HTR-8/SVneo (cell line): ENCODE results near the gene LRP2.
"Not testable (repeated sequence)": the region's sequence is repeated elsewhere in the genome, so short reads cannot be mapped to it uniquely, and the experiment has no call there.

Source experiments
- DNase-seq: peaks from one replicate; pipeline ENCODE4 v3.0.0; 2011; ENCODE audit warnings: low spot score, mixed read lengths; ENCODE audit not compliant: insufficient read length
- FAIRE-seq: peaks from 2 replicates; lab custom pipeline; 2011; peaks lifted over from hg19 to GRCh38; lab: Jason Lieb, UNC

LRP2 gene

DNA sequence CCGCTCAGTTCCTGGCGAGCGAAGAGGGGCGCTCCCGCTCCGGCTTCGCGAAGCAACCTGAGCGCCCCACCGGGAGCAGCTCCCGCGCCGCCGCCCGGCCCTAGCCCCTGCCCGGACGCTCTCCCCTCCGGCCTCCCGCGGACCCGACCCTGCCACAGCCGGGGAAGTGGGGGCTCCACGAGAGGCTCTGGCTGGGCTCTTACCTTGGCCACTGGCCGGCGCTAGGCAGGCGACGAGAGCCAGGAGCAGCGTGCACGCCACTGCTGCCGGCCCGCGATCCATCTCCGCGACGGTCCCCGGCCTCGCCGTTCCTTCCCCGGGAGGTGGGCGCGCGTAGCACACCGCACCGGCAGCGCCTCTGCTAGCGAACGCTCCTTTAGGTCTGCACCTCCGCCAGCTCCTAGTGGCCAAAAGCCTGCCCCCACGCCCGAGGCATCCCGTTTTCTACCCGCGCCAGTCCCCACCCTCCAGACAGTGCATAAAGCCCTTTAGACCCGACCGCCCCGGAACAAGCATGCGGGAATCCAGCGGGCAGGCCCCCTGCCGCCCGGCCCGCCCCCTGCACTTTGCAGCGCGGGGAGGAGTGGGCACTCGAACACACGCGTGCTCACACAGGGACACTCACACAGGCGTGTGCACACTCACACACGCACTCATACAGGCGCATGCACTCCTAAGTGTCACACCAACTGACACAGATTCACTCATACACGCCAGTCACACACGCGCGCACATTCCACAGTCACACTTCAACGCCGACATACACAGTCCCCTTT lies at the start of gene LRP2:
TSS of gene LRP2 (minus strand) at position 417 of the 776 bp plus-strand sequence. CDS start at position 282, 135 bp downstream.
- FAIRE-seq (peak; percentile 54), DNase-seq (no peak)

GRCh38 chr2:169406891-169407290 lies 44.6 kb upstream of the LRP2 start:
- FAIRE-seq, result no peak
- no peak for DNase-seq

DNA sequence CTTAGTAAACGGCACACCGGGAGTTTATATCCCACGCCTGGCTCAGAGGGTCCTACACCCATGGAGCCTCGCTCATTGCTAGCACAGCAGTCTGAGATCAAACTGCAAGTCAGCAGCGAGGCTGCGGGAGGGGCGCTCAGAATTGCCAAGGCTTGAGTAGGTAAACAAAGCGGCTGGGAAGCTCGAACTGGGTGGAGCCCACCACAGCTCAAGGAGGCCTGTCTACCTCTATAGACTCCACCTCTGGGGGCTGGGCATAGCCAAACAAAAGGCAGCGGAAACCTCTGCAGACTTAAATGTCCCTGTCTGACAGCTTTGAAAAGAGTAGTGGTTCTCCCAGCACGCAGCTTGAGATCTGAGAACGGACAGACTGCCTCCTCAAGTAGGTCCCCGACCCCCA lies 37.2 kb upstream of the LRP2 start:
- not testable (repeated sequence) for FAIRE-seq, DNase-seq

DNA sequence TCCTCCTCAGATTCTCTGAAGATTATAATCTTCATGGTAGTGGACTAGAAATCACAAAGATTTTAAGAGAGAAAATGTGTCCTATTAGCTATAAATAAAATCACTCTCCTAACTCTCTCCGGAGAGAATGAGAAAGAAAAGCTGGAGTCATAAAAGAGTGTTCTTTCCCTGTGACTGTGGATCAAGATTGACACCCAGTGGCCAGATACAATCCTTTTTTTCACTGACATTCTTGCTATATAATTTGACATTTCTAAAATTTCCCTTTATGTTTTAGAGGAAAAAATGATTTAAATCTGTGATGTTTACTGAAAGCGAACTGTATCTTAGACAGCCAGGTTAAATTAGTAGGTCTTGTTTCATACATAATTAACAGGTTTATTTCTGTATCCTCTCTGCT lies 35.4 kb upstream of the LRP2 start:
- no peak for FAIRE-seq
- DNase-seq, result peak; percentile 22

- FAIRE-seq (no peak), DNase-seq (no peak)
Measured at GRCh38 chr2:169395821-169396374, 33.6 kb upstream of the LRP2 start.

- FAIRE-seq (no peak), DNase-seq (no peak)
Measured at GRCh38 chr2:169393068-169393590, 30.8 kb upstream of the LRP2 start.

DNA sequence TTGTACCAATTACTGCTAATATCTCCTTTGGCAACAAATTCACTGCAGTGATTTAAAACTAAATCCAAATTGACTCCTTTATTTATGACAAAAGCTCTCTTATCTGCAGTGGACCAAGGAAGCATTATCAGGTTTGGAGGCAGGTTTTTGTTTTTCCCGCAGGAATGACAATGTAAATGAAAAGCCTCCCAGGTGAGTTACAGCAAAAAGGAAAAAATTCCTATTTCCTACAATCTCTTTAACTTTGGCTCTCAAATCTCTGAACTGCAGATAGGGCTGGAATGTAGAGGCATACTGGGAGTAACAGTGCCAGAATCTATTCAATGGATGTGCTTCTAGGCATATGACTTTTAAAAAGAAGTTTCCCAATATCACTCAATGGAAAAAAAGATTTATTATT lies 28.9 kb upstream of the LRP2 start:
- DNase-seq, result no peak
- no peak for FAIRE-seq

GRCh38 chr2:169388161-169388560 lies 25.8 kb upstream of the LRP2 start:
- no peak for FAIRE-seq

GRCh38 chr2:169386722-169387121 lies 24.4 kb upstream of the LRP2 start:
- FAIRE-seq (no peak), DNase-seq (no peak)

More at GRCh38 chr2:169388161-169388560, 25.8 kb upstream of the LRP2 start:
- DNase-seq, result no peak

DNA sequence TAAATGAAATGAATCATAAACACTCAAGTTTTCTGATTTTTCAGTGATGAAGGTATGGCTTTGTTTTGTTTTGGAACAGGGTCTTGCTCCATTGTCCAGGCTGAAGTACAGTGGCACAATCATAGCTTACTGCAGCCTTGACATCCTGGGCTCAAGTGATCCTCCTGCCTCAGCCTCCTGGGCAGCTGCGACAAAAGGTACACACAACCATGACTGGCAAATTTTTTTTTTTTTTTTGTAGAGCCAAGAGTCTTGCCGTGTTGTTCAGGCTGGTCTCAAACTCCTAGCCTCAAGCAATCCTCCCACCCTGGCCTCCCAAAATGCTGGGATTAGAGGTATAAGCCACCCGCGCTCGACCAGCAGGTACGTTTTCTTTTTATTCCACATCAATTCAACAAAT lies 22.5 kb upstream of the LRP2 start:
- DNase-seq, result no peak
- no peak for FAIRE-seq

DNA sequence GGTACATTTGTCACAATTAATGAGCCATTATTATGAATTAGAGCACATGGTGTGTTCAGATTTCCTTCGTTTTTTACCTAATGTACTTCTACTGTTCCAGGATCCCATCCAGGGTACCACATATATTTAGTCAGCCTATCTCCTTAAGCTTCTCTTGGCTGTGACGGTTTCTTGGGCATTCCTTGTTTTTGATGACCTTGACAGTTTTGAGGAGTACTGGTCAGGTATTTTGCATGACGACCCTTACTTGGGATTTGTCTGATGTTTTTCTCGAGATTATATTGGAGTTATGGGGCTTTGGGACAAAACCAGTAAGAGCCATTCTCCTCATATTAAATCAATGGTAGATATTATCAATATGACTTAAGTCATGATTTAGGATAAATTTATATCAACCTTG lies 10.2 kb upstream of the LRP2 start:
- no peak for DNase-seq
- no peak for FAIRE-seq

DNA sequence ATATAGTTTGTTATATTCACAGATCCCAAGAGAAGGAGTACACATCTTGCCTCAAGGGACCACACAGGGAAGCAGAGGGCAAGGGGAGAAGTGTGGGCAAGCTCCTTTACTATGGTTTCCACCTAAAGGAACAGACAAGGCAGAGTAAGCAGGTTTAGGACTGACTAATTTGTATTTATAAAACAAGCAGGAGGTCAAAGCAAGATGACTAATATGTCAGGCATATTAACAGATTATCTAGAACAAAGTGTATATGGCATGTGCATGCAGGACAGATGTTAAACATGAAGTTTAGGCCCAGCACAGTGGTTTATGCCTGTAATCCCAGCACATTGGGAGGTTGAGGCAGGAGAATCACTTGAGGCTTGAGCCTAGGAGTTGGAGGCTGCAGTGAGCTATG lies 3.7 kb upstream of the LRP2 start:
- no peak for FAIRE-seq
- DNase-seq, result no peak

- DNase-seq (no peak), FAIRE-seq (no peak)
Measured at GRCh38 chr2:169365029-169365480, 2.7 kb upstream of the LRP2 start.

GRCh38 chr2:169363560-169364150 lies 1.3 kb upstream of the LRP2 start:
- FAIRE-seq (no peak), DNase-seq (no peak)

DNA sequence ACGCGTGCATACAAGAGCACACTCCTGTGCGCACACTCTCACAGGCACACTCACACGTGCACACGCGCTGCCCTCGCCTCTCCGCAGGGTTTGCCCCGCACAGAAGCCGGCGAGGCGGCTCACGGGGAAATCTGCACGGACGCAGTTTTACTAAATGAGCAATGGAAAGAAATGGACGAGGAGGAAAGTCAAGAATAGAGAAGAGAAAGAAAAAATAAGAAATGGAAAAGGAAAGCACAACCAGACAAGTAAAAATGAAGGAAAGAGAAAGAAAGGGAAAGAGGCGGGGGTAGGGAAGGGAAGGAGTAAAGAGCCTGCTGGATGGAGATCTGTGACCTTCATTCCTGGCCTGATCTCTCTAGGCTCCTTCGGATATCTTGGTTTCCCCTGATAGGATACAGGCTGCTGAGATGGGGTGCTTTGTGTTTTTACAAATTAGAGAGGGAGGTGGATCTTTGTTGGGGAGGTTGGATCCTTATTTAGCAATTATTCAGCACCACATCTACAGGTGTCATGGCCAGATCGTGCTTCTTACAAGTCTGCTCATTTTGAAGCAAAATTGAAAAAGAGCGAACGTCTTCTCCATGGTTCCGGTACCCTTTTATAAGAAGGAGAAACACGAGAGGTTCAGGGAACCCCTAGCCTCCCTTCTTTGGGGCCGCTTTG lies 693 bp upstream of the LRP2 start:
- no peak for FAIRE-seq
- DNase-seq, result no peak

GRCh38 chr2:169361706-169362117 lies 622 bp downstream of the LRP2 start:
- DNase-seq, result no peak
- FAIRE-seq, result no peak

DNA sequence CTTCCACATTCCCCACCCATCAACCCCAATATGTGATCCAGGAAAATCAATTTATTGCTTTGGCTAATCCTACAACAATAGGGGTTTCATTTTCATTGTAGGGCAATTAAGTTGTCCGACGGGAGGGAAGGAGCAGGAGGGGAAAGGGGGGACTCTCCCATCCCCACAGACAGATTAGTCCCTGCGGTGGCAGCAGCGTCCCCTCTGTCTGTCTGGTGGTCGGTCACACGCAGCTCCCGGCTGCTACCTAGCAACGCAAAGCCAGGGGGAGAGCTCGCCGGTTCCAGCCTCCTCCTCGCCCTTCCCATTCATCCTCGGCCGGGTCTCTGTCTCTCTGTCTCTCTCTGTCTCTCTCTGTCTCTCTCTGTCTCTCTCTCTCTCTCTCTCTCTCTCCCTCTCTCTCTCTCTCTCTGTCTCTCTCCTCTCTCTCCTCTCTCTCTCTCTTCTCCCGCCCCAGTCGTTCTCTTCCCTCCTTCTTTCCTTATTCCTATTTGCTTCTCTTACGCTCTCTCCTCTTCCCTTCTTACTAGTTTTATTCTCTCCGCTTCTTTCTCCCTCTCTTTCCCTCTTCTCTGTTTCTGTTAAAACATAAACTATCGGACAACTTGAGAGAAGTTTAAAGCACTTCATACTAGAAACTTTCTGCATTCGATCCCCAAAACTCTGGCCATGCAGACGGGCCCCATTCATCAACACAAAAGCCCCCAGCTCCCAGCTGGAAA lies 1.2 kb downstream of the LRP2 start:
- FAIRE-seq, result no peak
- DNase-seq, result no peak

- FAIRE-seq, result no peak
Measured at GRCh38 chr2:169358016-169358415, 4.3 kb downstream of the LRP2 start.

GRCh38 chr2:169354244-169354643 lies 8.1 kb downstream of the LRP2 start:
- no peak for DNase-seq
- no peak for FAIRE-seq

More at GRCh38 chr2:169358016-169358415, 4.3 kb downstream of the LRP2 start:
- DNase-seq, result no peak

DNA sequence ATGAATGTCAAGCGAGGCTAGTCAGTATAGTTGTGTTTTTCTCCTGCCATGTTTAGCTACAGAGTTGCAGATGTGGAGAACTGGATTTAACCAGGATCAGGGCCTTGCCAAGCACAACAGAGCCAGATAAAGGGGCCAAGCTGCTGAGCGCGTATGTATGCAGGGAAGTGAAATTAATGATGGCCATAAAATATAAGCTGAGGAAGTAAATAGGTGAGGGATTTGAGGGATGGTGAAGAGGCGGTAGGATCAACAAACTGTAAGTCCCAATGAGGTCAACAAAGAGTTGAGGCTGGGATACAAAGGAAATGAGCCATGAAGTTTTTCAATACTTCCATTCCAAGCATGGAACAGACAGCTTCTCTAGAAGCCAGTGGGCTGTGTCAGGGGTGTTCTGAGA lies 10.6 kb downstream of the LRP2 start:
- FAIRE-seq (no peak), DNase-seq (no peak)
